ENCODE measurements around the gene DSG1.
"Not testable (repeated sequence)": the region's sequence is repeated elsewhere in the genome, so short reads cannot be mapped to it uniquely, and the experiment has no call there.

The DSG1 gene

DNA sequence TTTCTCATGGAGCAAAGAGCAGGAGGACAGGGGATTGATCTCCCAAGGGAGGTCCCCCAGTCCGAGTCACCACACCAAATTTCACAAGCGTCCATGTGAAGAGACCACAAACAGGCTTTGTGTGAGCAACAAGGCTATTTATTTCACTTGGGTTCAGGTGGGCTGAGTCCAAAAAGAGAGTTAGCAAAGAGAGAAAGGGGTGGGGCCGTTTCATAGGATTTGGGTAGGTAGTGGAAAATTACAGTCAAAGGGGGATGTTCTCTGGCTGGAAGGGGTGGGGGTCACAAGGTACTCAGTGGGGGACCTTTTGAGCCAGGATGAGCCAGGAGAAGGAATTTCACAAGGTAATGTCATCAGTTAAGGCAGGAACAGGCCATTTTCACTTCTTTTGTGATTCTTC, 28.5 kb upstream of the DSG1 start:
- WGBS (ENCODE audit: insufficient coverage, insufficient read length), result no CpG with 5 or more reads among the region's 3 CpGs
- not testable (repeated sequence) for H3K4me1 ChIP-seq (ENCODE audit: control insufficient read depth, insufficient read depth, low read length); H3K9me3 ChIP-seq (ENCODE audit: control insufficient read depth, insufficient read depth, low read length); H3K27me3 ChIP-seq (ENCODE audit: control insufficient read depth, insufficient read depth, low read length); DNase-seq (ENCODE audit: low read depth, low spot score); H3K27ac ChIP-seq (ENCODE audit: low read length); H3K4me3 ChIP-seq (ENCODE audit: low read length); H3K36me3 ChIP-seq (ENCODE audit: control insufficient read depth, insufficient read depth, low read length)

GRCh38 chr18:31291688-31292087, 26.3 kb upstream of the DSG1 start:
- Histone ChIP-seq H3K36me3 (ENCODE audit: control insufficient read depth, insufficient read depth, low read length) (no peaks in the 10 kb centered on the region), H3K4me3 (ENCODE audit: low read length) (no peak overlapping the region), H3K27me3 (ENCODE audit: control insufficient read depth, insufficient read depth, low read length) (no peaks in the 10 kb centered on the region), H3K9me3 (ENCODE audit: control insufficient read depth, insufficient read depth, low read length) (no peaks in the 10 kb centered on the region; the same call in 1 of the 2 replicates), H3K4me1 (ENCODE audit: control insufficient read depth, insufficient read depth, low read length) (no peaks in the 10 kb centered on the region), H3K27ac (ENCODE audit: low read length) (no peak overlapping the region)
- no peak for DNase-seq (ENCODE audit: low read depth, low spot score)

GRCh38 chr18:31294199-31294747, 23.7 kb upstream of the DSG1 start:
- no peak overlapping the region for H3K27ac ChIP-seq (ENCODE audit: low read length)
- WGBS (ENCODE audit: insufficient coverage, insufficient read length), result no CpG with 5 or more reads among the region's 5 CpGs
- no peaks in the 10 kb centered on the region; the same call in 1 of the 2 replicates for H3K9me3 ChIP-seq (ENCODE audit: control insufficient read depth, insufficient read depth, low read length)
- no peaks in the 10 kb centered on the region for H3K36me3 ChIP-seq (ENCODE audit: control insufficient read depth, insufficient read depth, low read length)
- no peaks in the 10 kb centered on the region for H3K27me3 ChIP-seq (ENCODE audit: control insufficient read depth, insufficient read depth, low read length)
- H3K4me3 ChIP-seq (ENCODE audit: low read length), result no peak overlapping the region
- no peak for DNase-seq (ENCODE audit: low read depth, low spot score)
- H3K4me1 ChIP-seq (ENCODE audit: control insufficient read depth, insufficient read depth, low read length), result no peaks in the 10 kb centered on the region

GRCh38 chr18:31297248-31297647, 20.7 kb upstream of the DSG1 start:
- Histone ChIP-seq H3K36me3 (ENCODE audit: control insufficient read depth, insufficient read depth, low read length) (no peaks in the 10 kb centered on the region), H3K4me3 (ENCODE audit: low read length) (no peak overlapping the region), H3K27ac (ENCODE audit: low read length) (no peak overlapping the region), H3K9me3 (ENCODE audit: control insufficient read depth, insufficient read depth, low read length) (no peaks in the 10 kb centered on the region; the same call in 1 of the 2 replicates), H3K27me3 (ENCODE audit: control insufficient read depth, insufficient read depth, low read length) (no peaks in the 10 kb centered on the region), H3K4me1 (ENCODE audit: control insufficient read depth, insufficient read depth, low read length) (peaks cover 4% of the 10 kb centered on the region; the same call in 1 of the 2 replicates)
- no CpG with 5 or more reads among the region's 2 CpGs for WGBS (ENCODE audit: insufficient coverage, insufficient read length)
- DNase-seq (ENCODE audit: low read depth, low spot score), result no peak

DNA sequence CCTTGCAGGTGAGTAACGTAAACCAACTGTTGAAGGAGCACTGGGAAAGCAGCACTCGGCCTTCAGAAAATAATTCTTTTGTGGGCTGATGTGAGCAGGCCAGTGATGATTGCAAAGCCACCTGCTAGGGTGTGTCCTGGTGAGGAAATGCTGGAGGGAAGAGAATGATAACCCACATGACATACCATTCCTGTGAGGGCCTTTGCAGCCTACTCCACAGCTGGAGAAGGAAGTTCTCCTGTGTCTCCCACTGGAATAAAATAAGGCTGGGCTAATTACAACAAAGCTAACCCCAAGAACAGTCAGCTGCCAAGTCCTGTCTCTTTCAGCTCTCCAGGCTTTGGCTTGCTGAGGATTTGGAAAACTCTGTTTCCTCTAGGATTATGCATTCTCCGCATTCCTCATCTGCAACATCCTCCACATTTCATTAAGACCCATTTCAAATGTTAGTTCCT, 16.7 kb upstream of the DSG1 start:
- Histone ChIP-seq H3K27ac (ENCODE audit: low read length) (no peak overlapping the region), H3K4me3 (ENCODE audit: low read length) (no peak overlapping the region), H3K9me3 (ENCODE audit: control insufficient read depth, insufficient read depth, low read length) (no peaks in the 10 kb centered on the region), H3K27me3 (ENCODE audit: control insufficient read depth, insufficient read depth, low read length) (no peaks in the 10 kb centered on the region), H3K36me3 (ENCODE audit: control insufficient read depth, insufficient read depth, low read length) (no peaks in the 10 kb centered on the region), H3K4me1 (ENCODE audit: control insufficient read depth, insufficient read depth, low read length) (peaks cover 4% of the 10 kb centered on the region; the same call in 1 of the 2 replicates)
- no CpG with 5 or more reads among the region's 3 CpGs for WGBS (ENCODE audit: insufficient coverage, insufficient read length)
- peak; percentile 20 for DNase-seq (ENCODE audit: low read depth, low spot score)

- no peak for DNase-seq (ENCODE audit: low read depth, low spot score)
- H3K27ac ChIP-seq (ENCODE audit: low read length), result no peak overlapping the region
- no peaks in the 10 kb centered on the region for H3K9me3 ChIP-seq (ENCODE audit: control insufficient read depth, insufficient read depth, low read length)
- no peaks in the 10 kb centered on the region for H3K27me3 ChIP-seq (ENCODE audit: control insufficient read depth, insufficient read depth, low read length)
- H3K36me3 ChIP-seq (ENCODE audit: control insufficient read depth, insufficient read depth, low read length), result no peaks in the 10 kb centered on the region
- peaks cover 4% of the 10 kb centered on the region; the same call in 1 of the 2 replicates for H3K4me1 ChIP-seq (ENCODE audit: control insufficient read depth, insufficient read depth, low read length)
- no peak overlapping the region for H3K4me3 ChIP-seq (ENCODE audit: low read length)
These were observed 15.0 kb upstream of the DSG1 start for GRCh38 chr18:31302991-31303390.

DNA sequence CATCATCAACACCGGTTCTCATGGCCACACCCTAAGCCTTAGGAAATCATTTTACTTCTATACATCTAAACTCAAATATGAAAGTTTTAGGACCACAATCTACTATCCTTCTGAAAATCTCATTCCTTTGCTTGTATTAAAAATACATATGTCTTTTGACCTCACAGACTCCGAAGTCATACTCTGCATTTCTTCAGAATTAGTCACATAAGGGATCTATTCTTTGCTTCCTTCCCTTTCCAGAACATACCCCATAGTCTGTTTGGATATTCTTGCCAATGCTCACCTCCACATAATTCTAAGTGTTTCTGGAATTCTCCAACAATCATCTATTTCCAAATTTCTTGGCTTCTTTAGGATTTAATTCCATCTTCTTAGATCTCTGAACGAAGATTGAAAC, 14.2 kb upstream of the DSG1 start:
- H3K27ac ChIP-seq (ENCODE audit: low read length), result no peak overlapping the region
- no peaks in the 10 kb centered on the region for H3K9me3 ChIP-seq (ENCODE audit: control insufficient read depth, insufficient read depth, low read length)
- DNase-seq (ENCODE audit: low read depth, low spot score), result no peak
- H3K27me3 ChIP-seq (ENCODE audit: control insufficient read depth, insufficient read depth, low read length), result no peaks in the 10 kb centered on the region
- WGBS (ENCODE audit: insufficient coverage, insufficient read length), result 100% methylated on average over 1 of the region's 3 CpGs
- H3K4me1 ChIP-seq (ENCODE audit: control insufficient read depth, insufficient read depth, low read length), result peaks cover 4% of the 10 kb centered on the region; the same call in 1 of the 2 replicates
- H3K36me3 ChIP-seq (ENCODE audit: control insufficient read depth, insufficient read depth, low read length), result no peaks in the 10 kb centered on the region
- no peak overlapping the region for H3K4me3 ChIP-seq (ENCODE audit: low read length)

- no peak overlapping the region for H3K4me3 ChIP-seq (ENCODE audit: low read length)
- H3K9me3 ChIP-seq (ENCODE audit: control insufficient read depth, insufficient read depth, low read length), result no peaks in the 10 kb centered on the region
- H3K27ac ChIP-seq (ENCODE audit: low read length), result no peak overlapping the region
- no peaks in the 10 kb centered on the region for H3K27me3 ChIP-seq (ENCODE audit: control insufficient read depth, insufficient read depth, low read length)
- WGBS (ENCODE audit: insufficient coverage, insufficient read length), result 100% methylated on average over 2 of the region's 2 CpGs
- H3K36me3 ChIP-seq (ENCODE audit: control insufficient read depth, insufficient read depth, low read length), result no peaks in the 10 kb centered on the region
- no peak for DNase-seq (ENCODE audit: low read depth, low spot score)
- H3K4me1 ChIP-seq (ENCODE audit: control insufficient read depth, insufficient read depth, low read length), result no peaks in the 10 kb centered on the region
These were observed 8.8 kb upstream of the DSG1 start for GRCh38 chr18:31309115-31309514.

DNA sequence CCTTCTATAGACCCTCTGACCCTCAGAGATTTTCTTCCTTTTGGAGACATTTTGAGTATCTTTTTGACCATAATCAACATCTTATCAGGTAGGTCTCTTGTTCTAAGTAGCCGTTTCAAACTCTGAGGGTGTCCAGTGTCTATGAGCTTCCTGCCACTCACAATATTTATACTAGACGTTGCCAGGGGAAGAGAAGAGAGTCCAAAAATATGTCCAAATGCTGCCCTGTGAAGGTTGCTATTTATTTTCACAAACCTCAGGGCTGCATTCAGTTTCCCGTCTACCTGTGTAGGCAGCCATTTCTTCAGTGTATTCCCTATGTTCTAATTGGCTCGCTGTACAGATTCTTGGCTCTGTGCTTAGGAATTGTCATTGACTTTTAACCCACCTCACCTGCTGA, 986 bp upstream of the DSG1 start:
- H3K4me1 ChIP-seq (ENCODE audit: control insufficient read depth, insufficient read depth, low read length), result no peaks in the 10 kb centered on the region
- no CpG with 5 or more reads among the region's 4 CpGs for WGBS (ENCODE audit: insufficient coverage, insufficient read length)
- no peak overlapping the region for H3K27ac ChIP-seq (ENCODE audit: low read length)
- DNase-seq (ENCODE audit: low read depth, low spot score), result no peak
- H3K36me3 ChIP-seq (ENCODE audit: control insufficient read depth, insufficient read depth, low read length), result no peaks in the 10 kb centered on the region
- no peaks in the 10 kb centered on the region for H3K9me3 ChIP-seq (ENCODE audit: control insufficient read depth, insufficient read depth, low read length)
- H3K27me3 ChIP-seq (ENCODE audit: control insufficient read depth, insufficient read depth, low read length), result no peaks in the 10 kb centered on the region
- H3K4me3 ChIP-seq (ENCODE audit: low read length), result no peak overlapping the region

DNA sequence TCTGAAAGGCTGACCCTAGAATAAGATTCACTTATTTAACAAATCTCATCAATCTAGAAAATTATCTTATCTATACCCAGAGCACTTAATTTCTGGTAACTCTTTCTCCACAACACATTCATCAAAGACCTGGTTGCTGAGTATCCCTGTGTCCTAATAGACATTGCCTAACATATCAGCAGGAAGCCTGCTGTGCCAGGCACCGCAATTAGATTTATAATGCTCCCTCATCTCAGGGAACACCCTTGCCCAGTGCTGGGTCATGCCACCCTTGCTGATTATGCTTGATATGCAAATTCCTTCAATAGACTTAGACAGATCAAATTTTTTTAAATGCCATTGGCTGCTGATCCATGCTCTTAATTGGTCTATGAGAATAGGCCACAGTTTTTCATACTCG, 3.8 kb downstream of the DSG1 start:
- H3K9me3 ChIP-seq (ENCODE audit: control insufficient read depth, insufficient read depth, low read length), result no peaks in the 10 kb centered on the region
- H3K27ac ChIP-seq (ENCODE audit: low read length), result no peak overlapping the region
- H3K4me3 ChIP-seq (ENCODE audit: low read length), result no peak overlapping the region
- WGBS (ENCODE audit: insufficient coverage, insufficient read length), result no CpG with 5 or more reads among the region's 2 CpGs
- no peaks in the 10 kb centered on the region for H3K36me3 ChIP-seq (ENCODE audit: control insufficient read depth, insufficient read depth, low read length)
- no peaks in the 10 kb centered on the region for H3K4me1 ChIP-seq (ENCODE audit: control insufficient read depth, insufficient read depth, low read length)
- no peaks in the 10 kb centered on the region for H3K27me3 ChIP-seq (ENCODE audit: control insufficient read depth, insufficient read depth, low read length)
- no peak for DNase-seq (ENCODE audit: low read depth, low spot score)

DNA sequence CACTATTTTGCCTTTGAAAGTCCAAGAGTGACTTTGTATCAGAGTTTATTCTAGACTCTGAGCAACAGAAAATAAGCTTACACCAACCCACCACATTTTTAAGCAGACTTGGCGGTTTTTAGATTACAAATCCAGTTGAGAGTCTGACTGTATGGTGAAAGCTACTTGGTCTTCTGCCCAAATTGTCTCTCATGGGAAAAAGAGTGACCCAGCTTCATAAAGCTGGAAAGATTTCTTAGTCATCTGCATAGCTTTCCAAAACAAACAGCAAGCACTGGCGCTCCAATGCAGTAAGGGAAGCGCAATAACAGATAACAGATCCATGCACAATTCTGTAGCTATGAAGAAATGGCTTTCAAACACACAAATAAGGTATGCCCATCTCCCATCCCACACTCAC, 7.1 kb downstream of the DSG1 start:
- no peaks in the 10 kb centered on the region for H3K36me3 ChIP-seq (ENCODE audit: control insufficient read depth, insufficient read depth, low read length)
- no peak for DNase-seq (ENCODE audit: low read depth, low spot score)
- H3K4me1 ChIP-seq (ENCODE audit: control insufficient read depth, insufficient read depth, low read length), result no peaks in the 10 kb centered on the region; the same call in 1 of the 2 replicates
- H3K9me3 ChIP-seq (ENCODE audit: control insufficient read depth, insufficient read depth, low read length), result no peaks in the 10 kb centered on the region
- H3K27ac ChIP-seq (ENCODE audit: low read length), result no peak overlapping the region
- H3K4me3 ChIP-seq (ENCODE audit: low read length), result no peak overlapping the region
- no peaks in the 10 kb centered on the region for H3K27me3 ChIP-seq (ENCODE audit: control insufficient read depth, insufficient read depth, low read length)
- no CpG with 5 or more reads among the region's 3 CpGs for WGBS (ENCODE audit: insufficient coverage, insufficient read length)
